Forelimb muscle (tissue), 1 donor: ENCODE data around the gene TMEM18. TPM values are rescaled to one million over a fixed set of nuclear protein-coding genes. Genes with fewer than 3 reads are reported as not detected.
A peak's percentile ranks its signal among the peaks of the same experiment; 100 is the strongest.
"Not testable (repeated sequence)": the region's sequence is repeated elsewhere in the genome, so short reads cannot be mapped to it uniquely, and the experiment has no call there.

ENCODE experiments used
- DNase-seq: peaks from one replicate; pipeline ENCODE4 v3.0.0-alpha.2; 2013; ENCODE audit warnings: low read depth
- polyA plus RNA-seq: library from polyadenylated mRNA; unstranded; fragments of 120-200 nt; gene quantifications from one replicate; pipeline ENCODE4 v1.2.1, GENCODE V29; 2013; ENCODE audit not compliant: insufficient read length

The TMEM18 gene
- polyA plus RNA-seq, 1 donor = 52.3 TPM

- no peak for DNase-seq
Measured at GRCh38 chr2:693606-694005, 16.4 kb upstream of the TMEM18 start.

GRCh38 chr2:692767-693166, 15.6 kb upstream of the TMEM18 start:
- no peak for DNase-seq

- DNase-seq = no peak
Measured at GRCh38 chr2:691821-692761, 14.9 kb upstream of the TMEM18 start.

- DNase-seq = no peak
Measured at GRCh38 chr2:690799-691198, 13.6 kb upstream of the TMEM18 start.

GRCh38 chr2:689877-690510, 12.8 kb upstream of the TMEM18 start:
- no peak for DNase-seq

GRCh38 chr2:689237-689636, 12.0 kb upstream of the TMEM18 start:
- DNase-seq = no peak

GRCh38 chr2:688504-689076, 11.4 kb upstream of the TMEM18 start:
- no peak for DNase-seq

- no peak for DNase-seq
Measured at GRCh38 chr2:685421-685820, 8.2 kb upstream of the TMEM18 start.

GRCh38 chr2:684913-685312, 7.7 kb upstream of the TMEM18 start:
- DNase-seq = not testable (repeated sequence)

GRCh38 chr2:682226-682625, 5.0 kb upstream of the TMEM18 start:
- DNase-seq = no peak

- no peak for DNase-seq
Measured at GRCh38 chr2:681312-681711, 4.1 kb upstream of the TMEM18 start.

- no peak for DNase-seq
Measured at GRCh38 chr2:680496-680895, 3.3 kb upstream of the TMEM18 start.

GRCh38 chr2:678964-679363, 1.8 kb upstream of the TMEM18 start:
- no peak for DNase-seq

GRCh38 chr2:677959-678550, 849 bp upstream of the TMEM18 start:
- DNase-seq = no peak

- peak; percentile 81 for DNase-seq
Measured at GRCh38 chr2:676647-677055, 555 bp downstream of the TMEM18 start.

- no peak for DNase-seq
Measured at GRCh38 chr2:675982-676646, 1.1 kb downstream of the TMEM18 start.

GRCh38 chr2:675460-675859, 1.7 kb downstream of the TMEM18 start:
- no peak for DNase-seq

- no peak for DNase-seq
Measured at GRCh38 chr2:675051-675450, 2.2 kb downstream of the TMEM18 start.

GRCh38 chr2:674321-674985, 2.8 kb downstream of the TMEM18 start:
- no peak for DNase-seq

GRCh38 chr2:673615-674320, 3.4 kb downstream of the TMEM18 start:
- DNase-seq = no peak

GRCh38 chr2:673016-673415, 4.2 kb downstream of the TMEM18 start:
- DNase-seq = no peak
